Activated T-cell treated with anti-CD3 and anti-CD28 coated beads for 24 hours (primary cell): ENCODE measurements around the gene ATP2B3.
A peak's percentile ranks its signal among the peaks of the same experiment; 100 is the strongest.

Experiments
- DNase-seq: peaks from one replicate; pipeline ENCODE4 v3.0.0-alpha.2; 2020; ENCODE audit warnings: low read depth

Gene ATP2B3

DNA sequence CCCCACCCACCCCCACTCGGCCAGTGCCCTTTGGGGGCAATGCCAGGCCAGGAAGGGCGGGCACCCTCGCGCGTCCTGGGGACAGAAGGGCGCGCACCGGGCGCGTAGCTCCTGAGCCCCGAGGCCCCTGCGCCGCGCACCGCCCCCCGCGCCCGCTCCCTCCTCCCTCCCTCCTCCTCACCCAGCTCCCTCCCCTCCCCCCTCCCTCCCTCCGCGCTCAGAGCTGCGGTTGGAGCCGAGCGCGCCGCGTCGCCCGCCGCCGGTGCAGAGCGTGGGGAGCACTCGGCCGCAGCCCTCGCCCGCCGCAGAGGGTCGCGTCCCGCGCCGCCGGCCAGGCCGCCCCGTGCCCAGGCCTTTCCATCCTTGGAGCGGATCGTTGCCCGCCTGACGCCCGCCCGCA is at the start of gene ATP2B3:
ATP2B3 (plus strand) TSS at position 220 of the 400 bp plus-strand sequence. CDS start 18,606 bp downstream, outside the sequence.
- DNase-seq: no peak

GRCh38 chrX:153468008-153468580 is 49.3 kb upstream of the ATP2B3 start:
- no peak for DNase-seq

GRCh38 chrX:153469811-153470410 is 47.5 kb upstream of the ATP2B3 start:
- no peak for DNase-seq

DNA sequence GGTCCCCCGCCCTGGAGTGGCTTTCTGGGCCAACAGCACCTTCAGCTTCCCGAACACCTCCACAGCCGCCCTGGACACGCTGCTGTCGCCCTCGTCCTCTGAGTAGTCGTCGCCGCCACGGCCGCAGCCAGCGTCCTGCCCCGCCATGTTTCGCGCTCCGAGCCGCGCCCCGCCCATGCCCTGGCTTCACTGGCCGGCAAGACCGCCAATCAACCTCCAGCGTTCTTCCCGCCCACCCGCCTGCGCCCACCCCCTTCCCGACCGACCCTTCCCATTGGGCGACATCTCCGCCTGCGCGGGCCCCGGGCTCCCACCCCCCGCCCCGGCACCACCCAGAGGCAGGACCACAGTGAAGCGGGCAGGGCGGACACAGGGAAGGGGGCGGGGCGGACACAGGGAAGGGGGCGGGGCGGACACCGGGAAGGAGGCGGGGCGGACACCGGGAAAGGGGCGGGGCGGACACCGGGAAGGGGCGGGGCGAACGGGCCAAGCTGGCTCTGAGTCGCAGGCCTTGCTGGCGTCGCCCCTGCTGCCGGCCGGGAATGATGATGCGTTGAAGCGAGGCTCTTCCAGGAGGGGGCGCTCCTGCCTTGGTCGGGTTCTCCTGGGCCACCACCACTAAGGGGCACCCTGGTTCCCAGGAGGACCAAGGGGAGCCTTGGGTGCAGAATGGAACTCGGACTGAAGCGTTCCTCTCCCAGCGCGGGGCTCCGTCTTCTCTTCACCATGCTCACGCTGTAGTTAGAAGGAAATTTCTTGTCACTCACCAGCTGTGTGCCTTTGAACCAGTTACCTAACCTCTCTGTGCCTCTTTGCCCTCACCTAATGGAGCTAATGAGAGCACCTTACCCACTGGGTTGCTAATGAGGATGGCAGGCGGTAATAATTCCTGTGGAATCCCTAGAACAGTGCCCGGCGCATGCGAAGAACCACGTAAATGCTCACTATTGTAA is 46.8 kb upstream of the ATP2B3 start, which contains the start of gene HAUS7:
HAUS7 (minus strand) TSS at position 166 of the 953 bp plus-strand sequence; CDS start at position 147, 19 bp downstream.
- peak; percentile 78 for DNase-seq

GRCh38 chrX:153471663-153472280 is 45.7 kb upstream of the ATP2B3 start:
- DNase-seq: no peak

DNA sequence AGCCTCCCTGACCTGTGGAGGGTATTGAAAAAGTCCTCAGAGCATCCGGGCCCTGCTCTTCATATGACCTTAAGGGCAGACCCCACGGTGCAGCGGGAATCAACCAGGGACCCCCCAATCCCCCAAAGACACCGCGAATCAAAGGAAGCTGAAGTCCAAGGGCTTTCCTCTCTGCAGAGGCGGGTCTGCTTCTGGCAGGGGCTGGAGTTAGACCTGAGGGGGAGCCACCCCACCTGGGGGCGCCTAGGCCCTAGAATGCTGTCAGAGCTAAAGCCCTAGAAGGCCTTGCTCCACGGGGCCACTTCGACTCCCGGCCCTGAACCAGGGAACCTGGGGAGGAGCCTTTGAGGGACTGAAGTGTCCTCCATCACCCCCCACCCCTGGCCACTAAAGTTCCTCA is 44.3 kb upstream of the ATP2B3 start:
- no peak for DNase-seq

- no peak for DNase-seq
Measured at GRCh38 chrX:153474266-153474665, 43.2 kb upstream of the ATP2B3 start.

DNA sequence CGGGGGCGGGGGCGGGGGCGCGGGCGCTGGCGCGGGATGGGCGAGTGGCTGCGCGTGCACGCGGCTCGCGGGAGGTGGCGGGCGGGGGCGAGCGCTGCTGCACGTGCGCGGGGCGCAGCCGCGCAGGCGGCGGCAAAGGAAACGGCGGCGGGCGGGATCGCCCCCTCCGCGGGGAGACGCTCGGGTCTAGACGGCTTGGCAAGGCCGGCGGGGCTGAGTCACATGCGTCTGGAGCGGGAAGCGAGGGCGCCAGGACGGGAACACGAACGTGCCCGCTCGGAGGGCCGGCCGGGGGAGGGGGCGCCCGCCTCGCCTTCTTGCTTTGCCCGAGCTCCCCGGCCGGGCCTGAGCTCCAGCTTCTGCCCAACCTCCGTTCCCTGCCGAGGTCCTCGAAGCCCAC is 42.7 kb upstream of the ATP2B3 start:
- DNase-seq: no peak

DNA sequence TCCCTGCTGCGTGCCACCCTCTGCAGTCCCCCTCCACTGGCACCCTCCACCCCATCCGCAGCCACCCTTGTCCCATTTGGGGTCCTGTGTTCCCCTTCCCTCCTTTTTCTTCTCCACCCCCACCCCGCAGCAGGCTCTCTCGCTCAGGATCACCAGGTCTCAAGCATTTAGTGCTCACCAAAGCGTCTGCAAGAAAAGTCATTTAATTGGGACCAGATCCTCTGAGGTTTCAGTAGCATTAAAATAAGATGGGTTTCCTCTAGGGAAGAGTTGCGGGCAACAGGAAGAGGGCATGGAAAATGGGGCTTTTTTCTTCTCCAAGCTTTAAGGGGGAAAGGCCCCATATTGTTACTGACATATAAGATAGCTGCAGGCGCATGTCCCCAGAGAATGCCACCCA is 42.2 kb upstream of the ATP2B3 start:
- no peak for DNase-seq

DNA sequence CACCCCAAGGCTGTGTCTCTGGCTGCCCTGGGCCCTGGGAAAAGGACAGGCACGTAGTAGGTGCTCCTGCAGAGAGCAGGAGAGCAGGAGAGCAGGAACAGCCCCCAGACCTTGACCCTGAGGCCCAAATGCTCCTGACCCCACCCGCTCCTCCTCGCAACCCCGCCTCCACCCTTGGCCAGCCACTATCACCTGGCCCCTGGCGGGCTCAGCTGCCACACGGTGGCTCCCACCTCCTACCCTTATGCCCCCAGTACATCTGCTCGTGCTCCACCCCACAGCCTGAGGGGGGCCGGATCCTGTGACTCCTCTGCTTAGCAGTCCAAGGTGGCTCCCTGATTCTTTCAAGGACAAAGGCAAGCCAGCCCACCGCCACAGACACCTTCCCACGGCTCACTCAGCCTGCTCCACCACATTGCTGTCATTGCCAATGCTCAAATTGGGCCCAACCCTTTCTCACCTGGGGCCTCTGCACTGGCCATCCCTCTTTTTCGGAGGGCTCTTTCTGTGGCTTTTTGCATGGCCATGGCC is 41.6 kb upstream of the ATP2B3 start:
- DNase-seq: no peak

- DNase-seq: no peak
Measured at GRCh38 chrX:153476666-153477363, 40.6 kb upstream of the ATP2B3 start.

DNA sequence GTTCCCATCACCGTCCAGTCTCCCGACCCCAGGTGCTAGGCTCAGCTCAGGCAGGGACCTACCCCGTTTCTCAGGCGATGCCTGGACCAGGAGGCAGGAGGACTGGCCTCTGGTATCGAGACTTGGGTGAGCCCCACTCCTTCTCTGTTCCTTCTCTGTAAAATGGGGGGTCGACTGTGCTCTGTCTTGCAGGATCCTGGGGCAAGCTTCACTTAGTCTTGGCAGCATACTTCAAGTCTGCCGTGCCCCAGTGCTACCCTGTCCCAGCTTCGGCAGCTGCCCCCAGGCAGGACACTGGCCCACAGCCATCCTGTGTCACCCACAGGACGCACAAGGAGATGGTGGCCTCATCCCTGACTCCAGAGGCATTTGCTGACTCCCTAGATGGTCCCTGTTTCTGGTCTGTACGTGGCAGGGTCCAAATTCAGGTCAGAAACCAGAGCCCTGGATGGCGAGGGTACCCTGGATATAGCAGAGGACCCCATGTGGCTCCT is 40.0 kb upstream of the ATP2B3 start:
- no peak for DNase-seq

DNA sequence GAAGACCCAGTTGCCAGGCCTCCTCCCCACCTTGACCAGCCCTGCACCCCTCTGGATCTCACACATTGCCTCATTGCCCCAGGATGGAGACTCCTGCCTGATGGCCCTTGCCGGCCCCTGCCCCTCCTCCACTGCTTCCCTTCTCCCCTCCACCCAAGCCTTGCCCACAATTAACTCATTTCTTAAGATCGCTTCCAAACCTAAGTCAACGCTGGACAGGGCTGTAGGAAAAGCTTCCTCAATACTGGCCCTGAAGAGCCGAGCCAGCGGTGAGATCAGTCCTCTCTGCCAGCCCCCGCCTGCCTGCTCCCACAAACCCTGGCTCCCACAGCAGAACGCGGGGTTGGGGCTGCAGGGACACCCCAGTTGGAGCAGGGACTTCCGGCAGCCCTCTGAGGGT is 39.5 kb upstream of the ATP2B3 start:
- DNase-seq: no peak

DNA sequence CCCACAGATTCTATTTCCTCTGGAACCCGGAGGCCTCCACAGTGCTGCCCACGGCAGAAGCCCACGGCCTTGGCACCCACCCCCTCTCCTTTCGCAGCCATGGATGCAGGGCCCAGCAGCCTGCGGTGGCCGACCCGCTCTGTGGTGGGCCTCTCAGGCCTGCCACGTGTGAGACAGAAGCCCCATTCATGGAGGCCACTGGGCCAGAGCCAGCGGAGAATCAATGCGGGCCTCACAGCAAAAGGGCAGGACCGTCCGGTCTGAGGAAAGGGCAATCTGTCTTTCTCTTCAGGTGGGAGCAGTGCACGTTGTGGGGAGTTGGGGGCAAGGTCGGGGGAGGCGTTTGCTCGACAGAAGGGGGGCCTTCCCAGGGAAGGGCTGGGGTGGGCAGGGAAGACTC is 38.7 kb upstream of the ATP2B3 start:
- DNase-seq: no peak

GRCh38 chrX:153481043-153481442 is 36.4 kb upstream of the ATP2B3 start:
- DNase-seq: no peak

DNA sequence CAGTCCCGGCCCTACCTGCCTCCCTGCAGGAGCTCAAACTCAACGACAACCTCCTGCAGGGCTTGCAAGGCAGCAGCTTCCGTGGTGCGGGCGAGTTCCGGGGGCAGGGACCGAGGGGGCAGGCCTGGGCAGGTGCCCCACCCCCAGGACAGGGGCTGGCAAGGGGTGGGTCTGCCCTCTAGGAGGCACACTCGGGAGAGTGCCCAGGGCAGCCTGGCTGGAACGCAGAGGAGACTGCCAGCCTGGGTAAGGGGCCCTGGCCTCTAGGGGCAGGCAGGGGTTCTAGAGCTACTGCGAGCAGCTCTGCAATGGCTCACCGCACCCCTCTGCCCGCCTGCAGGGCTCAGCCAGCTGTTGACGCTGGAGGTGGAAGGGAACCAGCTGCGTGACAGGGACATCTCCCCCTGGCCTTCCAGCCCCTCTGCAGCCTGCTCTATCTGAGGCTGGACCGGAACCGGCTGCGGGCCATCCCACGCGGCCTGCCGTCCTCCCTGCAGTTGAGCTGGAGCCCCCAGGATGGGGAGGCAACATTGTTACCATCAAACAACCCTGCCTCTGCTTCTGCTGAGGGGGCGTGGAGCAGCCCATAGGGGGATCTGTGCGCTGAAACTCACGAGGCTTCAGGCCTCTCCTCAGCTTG is 34.9 kb upstream of the ATP2B3 start:
- no peak for DNase-seq

- no peak for DNase-seq
Measured at GRCh38 chrX:153485396-153486080, 31.9 kb upstream of the ATP2B3 start.

- no peak for DNase-seq
Measured at GRCh38 chrX:153486171-153486570, 31.3 kb upstream of the ATP2B3 start.

DNA sequence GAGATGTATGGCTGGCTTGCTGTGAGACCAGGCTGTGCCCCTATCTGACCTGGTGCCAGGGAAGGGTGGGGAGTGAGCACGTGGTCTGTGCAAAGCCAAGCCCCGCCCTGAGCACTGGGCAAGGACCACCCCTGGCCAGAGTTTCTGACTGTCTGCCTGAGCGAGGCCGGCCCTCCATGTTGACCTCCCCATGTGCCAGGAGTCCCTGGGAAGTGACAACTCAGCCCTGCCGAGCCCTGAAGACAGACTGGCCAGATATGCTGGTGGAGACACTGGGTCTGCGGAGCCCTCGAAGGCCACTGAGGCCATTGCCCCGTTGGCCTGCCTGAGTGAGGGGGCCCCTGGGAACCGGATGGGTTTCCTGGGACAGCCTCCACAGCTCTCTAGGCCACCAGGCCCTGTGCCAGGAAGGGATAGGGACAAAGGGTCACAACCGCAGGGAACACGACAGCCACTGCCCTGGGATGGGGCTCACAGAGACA is 29.8 kb upstream of the ATP2B3 start:
- no peak for DNase-seq
